NK-92 (cell line): ENCODE results near the gene TIMM23.
"Not testable (repeated sequence)": the region's sequence is repeated elsewhere in the genome, so short reads cannot be mapped to it uniquely, and the experiment has no call there.

Experiments used
- DNase-seq: peaks from one replicate; lab custom pipeline; 2025; ENCODE audit not compliant: unreplicated experiment; lab: John Stamatoyannopoulos, UW

TIMM23 gene

DNA sequence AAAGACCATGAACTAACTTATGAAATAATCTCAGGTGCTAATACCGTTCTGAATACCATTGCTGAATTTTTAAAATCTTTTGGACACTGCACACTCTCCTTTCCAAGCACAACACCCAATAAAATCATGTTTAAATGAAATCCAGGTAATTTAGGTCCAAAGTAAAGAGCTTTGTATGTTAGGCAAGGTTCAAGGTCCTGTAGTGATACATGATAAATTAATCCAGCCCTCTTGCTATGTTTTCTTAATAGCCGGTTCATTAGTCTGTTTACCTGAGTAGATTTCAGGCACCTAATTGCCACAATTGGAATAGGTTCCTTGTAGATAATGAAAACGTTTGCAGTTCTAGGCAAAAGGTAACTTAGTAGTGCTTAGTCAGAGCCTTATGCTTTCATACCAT is 13.3 kb downstream of the TIMM23 start:
- not testable (repeated sequence) for DNase-seq

DNA sequence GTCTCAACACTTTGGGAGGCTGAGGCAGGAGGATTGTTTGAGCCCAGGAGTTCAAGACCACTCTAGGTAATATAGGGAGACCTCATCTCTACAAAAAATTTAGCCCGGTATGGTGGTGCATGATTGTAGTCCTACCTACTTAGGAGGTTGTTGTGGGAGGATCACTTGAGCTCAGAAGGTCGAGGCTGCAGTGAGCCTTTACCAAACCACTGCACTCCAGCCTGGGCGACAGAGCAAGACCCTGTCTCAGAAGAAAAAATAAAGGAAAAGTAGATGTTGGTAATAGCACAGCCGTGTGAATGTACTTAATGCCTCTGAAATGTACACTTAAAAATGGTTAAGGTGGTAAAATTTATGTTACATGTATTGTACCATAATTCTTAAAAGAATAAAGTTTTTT is 25.3 kb downstream of the TIMM23 start:
- no peak for DNase-seq

DNA sequence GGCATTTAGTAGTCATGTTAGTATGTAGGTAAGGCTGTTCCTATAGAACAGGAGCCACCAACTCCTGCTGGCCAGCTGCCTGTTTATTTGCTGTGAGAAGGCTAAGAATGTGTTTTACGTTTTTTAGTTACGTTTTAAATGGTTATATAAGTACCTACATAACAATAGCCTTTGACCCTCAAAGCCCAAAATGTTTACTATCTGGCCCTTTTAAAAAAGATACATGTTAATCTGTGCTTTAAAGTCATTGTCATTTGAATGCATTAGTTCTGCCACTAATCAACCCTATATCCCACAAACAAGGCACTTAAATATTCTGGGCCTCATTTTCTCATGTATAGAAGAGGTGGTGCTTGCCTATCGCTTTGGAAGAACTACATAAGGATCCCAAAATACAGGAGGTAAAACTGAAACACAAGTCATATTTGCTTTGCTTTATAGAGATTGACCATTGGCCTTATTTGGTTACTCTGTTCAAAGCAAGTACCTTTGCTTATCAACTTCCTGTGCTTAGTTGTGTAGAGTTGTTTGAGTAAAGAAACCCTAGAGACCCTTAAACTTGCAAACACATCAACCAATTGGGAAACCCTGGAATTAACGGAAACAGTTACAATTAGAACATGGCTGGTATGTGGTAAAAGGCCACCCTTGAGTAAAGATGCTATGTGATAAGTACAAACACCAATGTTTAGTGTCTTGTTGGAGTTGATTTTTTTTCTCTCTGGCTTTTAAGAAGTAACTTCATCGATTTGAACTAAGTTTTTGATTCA is 25.9 kb downstream of the TIMM23 start:
- no peak for DNase-seq

DNA sequence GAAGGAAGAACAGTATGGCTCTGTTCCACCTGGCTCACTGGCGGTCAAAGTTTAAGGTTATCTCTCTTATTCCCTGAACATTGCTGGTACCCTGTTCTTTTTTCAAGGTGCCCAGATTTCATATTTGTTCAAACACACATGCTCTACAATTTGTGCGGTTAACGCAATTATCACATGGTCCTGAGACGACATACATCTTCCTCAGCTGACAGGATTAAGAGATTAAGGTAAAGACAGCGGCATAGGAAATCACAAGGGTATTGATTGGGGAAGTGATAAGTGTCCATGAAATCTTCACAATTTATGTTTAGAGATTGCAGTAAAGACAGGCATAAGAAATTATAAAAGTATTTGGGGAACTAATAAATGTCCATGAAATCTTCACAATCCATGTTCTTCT is 27.7 kb downstream of the TIMM23 start:
- not testable (repeated sequence) for DNase-seq

DNA sequence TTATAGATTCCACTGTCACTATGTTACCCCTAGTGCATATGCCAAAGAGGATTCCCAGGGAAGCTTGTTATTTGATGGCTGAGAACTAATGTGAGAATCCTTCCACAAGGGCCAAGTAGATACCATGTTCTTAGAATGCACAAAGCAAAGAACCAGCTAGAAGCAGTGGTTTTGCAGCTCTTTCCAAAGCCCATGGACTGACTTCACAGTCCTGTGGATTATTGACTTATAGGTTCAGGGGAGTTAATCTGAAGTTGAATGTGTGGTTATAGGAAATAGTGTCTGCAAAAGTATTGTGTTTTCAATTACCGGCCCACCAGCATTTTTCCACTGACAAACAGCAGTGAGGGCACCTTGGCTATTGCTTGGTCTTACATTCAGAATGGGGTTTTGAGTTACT is 28.2 kb downstream of the TIMM23 start:
- DNase-seq = no peak

DNA sequence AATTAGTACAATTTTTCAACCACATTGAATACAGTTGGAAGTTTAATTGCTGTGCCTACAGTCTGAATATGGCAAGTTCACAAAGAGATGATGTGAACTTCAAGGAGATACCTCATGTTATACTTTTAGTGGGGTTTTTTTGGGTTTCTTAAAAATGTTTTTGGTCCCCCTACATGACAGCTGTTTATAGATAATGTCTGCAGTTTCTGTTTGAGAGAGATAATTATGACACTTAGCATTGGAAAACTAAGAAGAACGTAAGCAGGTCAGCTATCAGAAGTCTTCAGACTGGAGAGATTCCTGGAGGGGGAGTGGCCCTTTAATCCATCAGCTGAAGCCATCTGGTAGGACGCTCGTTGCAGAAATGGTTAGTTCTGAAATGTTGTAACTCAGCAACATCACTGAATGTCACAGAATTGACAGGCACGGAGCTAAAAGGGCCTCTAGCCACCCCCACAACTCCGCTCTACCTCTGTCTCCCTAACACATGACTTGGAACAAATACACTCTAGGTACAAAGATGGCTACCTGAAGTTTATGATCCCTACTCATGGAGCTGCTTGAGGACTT is 29.0 kb downstream of the TIMM23 start:
- no peak for DNase-seq

DNA sequence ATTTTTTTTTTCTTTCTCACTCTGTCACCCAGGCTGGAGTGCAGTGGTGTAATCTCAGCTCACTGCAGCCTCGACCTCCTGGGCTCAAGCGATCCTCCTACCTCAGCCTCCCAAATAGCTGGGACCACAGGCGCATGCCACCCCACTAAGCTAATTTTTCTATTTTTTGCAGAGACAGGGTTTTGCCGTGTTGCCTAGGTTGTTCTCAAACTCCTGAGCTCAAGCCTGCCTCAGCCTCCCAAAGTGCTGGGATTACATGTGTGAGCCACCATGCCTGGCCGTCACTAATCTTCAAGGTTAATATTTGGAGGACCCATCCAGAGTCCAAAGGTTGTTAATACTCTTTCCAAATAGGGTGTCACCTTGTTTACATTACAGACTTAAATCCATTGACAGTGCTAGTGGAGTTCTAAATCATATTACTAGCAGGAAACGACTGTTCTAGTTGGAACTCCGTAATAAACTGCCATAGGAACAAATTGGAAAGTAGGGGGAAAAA is 29.9 kb downstream of the TIMM23 start:
- DNase-seq = not testable (repeated sequence)

DNA sequence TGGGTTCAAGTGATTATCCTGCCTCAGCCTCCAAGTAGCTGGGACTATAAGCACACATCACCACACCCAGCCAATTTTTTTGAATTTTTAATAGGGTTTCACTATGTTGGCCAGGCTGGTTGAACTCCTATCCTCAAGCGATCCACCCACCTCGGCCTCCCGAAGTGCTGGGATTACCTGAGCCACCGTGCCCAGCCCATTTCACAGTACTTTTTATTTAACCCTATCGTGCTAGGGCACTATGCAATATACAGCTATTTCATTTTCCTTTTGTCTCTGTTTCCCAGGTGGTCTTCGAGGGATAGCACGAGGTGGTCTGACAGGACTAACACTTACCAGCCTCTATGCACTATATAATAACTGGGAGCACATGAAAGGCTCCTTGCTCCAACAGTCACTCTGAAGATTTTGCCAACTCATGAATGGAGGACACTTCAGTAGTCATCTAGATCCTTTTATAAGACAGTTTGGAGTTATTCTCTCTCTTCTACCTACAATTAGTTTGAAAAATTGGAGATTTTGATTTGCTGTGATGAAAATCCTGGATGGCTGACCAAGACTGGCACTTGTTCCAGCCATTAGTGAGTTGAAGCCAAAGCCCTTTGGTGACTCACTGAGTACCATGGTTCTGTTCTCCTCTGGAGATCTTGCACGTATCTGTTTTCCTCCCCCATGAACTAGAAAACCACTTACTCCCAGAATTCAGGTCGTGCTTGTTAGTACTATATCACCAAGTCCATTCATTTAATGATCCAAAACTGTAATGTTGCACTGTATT is 30.8 kb downstream of the TIMM23 start:
- DNase-seq = no peak

DNA sequence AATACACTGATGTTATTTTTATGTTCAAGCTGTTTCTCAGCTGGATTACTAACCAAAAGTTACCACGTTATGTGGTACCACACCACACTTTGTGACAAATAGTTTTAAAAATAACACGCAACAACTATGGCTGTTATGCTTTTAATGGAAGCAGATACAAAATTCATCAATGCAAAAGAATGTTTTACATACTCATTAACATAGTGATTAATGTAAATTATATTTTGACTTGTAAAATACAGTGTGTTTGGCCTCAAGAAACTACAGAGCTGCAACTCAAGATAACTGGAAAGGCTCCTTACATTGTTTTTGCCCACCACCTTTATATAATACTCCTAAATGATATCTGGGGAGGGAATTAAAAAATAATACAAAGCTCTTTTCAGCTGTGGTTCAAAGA is 32.7 kb downstream of the TIMM23 start:
- no peak for DNase-seq

DNA sequence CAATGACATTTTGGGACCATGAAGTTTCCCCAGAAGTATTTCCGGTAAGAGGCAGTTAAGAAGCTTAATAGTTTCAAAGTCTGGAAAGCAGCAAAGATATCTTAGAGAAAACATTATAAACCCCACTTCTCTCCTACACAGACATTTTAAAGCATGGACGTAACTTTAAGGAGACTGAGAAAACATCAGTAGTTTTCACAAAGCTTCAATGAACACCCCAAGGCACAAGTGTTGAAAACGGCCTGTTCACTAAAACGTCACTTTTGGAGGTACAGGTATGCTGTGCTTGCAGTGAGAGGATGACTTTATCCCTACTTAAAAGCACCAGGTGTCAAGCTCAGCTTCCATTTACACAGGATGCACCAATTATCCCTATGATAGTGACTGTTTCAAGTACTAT is 33.1 kb downstream of the TIMM23 start:
- no peak for DNase-seq

DNA sequence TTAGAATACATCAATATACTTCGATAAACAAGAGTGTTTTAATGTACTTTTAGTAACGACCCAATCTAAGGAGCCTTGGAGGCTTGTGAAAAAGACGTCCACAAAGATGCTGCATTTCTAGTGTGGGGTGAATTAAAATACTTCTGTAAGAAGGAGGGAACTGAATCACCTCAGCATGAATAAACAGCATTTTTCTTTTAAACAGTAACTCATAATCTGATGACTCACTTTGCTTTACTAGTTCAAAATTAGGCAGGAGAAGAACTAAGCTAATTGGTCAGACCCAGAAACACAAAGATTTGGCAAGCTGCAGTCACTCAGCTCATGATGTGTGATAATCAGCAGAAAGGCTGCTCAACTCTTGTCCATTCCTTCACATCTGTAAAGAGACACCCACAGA is 33.9 kb downstream of the TIMM23 start:
- no peak for DNase-seq

DNA sequence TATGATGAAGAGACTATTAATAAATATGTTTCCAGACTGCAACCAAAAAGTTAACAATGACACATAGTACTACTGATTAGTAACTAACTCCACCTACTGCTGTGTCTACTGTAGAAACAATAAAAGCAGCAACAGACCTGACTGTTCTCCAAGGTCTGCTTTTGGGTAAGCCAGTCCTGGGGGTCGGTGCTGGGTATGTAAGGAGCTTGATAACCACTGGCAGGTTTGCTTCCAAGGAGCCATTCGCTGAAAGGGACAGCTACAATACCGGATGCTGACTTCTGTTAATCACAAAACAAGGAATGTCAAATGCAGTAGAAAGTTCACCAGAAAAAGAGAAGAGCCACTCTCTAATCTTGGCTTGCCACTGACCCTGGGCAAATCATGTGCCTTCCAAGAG is 40.5 kb downstream of the TIMM23 start:
- no peak for DNase-seq

DNA sequence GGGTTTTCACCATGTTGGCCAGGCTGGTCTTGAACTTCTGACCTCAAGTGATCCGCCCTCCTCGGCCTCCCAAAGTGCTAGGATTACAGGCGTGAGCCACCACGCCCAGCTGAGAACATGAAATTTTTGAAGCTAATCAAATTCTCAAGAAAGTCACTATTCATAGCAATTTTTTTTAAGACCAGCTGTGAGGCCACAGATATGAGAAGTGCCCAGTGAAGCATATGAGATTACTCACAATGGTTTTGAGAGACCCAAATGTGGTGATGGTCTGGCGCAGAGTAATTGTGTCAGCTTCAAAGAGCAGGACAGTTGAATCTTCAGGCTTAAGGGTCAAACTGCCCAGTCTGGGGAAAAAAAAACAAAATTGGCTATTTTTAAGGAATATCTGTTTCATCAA is 41.9 kb downstream of the TIMM23 start:
- DNase-seq = no peak

DNA sequence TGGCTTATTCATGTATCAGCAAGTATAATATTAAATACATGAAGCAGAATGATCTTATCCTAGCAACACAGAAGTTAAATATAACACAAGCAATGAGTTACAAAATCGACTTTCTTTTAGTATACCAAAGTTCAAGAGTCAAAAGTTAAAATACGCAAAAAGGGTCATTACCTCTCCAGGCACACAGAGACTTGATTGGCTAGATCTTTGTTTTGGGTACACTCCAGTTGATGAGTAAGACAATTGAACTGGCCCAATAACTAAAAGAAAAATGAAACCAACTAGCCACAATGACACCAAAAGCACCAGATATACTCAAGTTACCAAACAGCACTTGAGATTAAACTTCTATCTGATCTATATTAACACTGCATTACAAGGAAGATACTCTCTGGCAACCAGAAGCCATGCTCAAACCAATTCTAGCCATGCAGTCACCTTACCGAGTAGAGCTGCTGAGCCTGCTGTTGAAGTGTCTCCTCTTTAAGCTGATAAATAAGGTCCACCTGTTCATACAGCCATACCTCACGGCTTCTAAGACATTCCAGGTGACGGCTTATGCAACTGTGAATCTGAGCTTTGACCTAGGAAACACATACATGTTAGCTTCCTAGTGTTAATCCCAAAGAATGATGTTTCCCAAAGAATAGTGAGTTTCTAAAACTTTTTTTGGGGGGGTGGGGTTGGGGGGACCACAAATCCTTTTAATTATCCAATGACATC is 42.6 kb downstream of the TIMM23 start:
- DNase-seq = no peak

DNA sequence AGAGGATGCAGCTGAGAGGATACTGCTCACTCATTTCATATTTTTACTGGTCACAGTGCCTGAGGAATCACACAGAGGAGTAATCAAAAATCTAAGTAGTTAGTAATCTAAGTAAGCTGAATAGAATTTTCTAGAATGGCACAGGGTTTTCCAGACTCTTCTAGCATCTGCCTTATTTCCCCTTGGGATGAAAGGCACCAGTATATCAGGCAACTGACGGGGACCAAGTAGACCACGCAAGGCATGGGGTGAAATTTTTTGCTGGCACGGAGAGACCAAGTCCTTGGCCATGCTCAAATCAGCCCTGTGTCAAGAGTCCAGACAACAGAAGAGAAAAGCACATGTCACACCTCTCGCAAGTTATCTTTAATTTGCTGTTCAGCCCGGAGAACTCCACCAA is 43.9 kb downstream of the TIMM23 start:
- no peak for DNase-seq

DNA sequence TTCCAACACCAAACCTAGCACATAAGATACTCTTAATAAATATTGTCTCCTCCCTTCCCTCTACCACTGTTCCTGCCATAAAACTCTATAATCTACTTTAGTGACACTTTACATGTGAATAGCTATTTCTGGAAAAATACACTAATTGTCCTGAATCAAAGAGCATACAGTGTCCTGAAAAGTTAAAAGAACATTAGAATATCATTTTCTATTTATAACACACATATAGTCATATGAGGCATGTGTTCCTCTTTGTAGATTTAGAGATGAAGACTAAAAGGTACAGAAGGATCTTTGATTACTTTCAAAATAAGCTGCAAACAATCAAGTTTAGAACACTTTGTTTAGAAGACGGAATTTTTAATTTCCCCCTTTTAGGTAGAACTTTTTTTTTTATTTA is 44.5 kb downstream of the TIMM23 start:
- DNase-seq = no peak

DNA sequence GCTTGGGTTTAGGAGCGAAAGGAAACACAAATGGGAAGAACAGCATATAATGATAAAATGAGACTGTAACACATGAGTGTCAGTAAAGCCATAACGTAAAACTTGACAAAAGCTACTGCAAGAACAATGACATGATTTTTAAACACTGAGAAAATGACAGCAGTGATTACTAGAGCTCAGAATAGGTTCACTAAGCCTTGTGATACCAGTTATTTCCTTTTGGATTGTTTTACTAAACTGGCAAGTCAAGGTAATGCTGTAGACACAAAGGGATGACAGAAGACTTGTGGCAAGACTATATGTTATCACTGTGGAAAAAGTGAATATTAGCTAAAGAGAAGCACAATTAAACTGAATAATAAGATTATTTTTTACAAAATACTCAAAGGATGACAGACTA is 45.4 kb downstream of the TIMM23 start:
- no peak for DNase-seq

DNA sequence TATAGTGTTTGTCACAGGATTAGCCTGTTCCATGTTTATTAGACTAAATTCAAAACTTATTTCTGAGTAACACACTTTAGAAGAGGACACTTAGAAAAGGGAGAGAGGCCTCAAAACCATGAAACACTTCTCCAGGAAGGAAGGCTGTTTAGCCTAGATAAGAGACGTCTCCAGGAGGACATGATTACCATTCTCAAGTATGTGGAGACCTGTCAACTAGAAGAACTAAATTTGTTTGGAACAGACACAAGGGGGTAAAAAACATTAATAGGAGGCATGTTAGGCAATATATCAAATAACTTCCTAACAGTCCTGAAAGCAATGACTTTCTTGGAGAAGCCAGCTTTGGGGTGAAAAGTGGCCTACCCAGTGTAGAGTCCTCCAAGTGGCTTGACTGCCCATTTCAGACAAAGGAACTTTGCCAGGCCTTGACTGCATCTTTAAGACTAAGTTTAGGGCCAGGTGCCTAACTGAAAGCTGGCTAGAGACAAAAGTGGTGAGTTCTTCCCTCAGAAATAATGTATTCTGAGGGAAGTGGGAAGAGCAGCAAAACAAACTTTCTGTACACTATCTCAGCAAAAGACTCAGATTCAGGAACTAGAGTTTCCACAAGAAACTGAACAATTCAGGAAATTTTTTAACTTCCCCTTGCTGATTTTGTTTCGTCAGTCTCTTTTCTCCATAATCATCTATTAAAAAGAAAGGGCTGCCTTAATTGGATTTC is 46.3 kb downstream of the TIMM23 start:
- no peak for DNase-seq

DNA sequence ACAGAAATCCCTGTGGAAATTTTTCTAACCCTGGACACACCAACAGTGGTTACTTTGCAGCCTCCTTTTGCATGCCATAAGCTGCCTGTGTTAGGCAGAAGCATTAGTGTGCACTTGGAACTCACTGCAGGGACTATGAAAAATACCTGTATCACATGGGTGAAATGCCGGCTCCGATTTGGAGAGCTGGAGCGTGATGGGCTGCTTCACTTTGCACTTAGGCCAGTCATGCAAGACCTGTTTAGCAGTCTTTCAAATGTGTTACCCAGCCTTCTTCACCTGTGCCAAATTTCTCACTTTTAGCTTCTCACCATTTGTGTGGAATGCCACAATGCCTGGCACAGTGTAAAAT is 46.9 kb downstream of the TIMM23 start:
- no peak for DNase-seq

DNA sequence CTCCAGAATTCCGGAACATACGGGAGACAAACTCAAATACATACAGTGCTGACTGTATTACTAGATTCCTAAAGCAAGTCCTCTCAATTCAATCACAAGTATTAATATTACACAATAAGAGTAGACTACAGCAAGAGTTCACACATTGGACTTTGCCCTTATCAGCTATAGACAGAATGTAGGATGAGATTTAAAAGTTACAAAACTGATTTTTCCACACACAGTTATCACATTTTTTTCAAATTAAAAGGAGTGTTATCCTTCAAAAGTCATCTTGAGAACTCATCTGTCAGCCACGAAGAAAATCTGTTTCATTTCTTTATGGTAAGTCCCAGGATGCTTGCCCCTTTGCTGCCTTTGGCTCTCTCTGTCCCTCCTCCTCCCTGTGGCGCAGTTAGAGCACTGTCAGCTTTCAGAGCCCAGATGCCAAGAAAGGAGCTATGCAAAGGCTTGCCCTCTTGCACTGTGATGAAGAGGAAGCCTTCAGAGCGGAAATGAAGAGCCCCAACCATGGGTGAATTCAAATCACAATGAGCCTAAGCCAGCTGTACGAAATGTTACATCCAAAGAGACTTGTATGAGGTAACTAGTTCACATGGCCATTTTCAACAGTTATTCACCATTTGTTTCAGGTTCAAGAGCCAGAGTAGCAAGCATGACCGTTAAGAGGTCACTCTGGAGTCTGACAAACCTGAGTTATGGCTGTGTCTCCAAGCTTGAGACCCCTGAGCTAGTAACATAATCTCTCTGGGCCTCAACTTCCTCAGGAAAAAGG is 47.5 kb downstream of the TIMM23 start:
- DNase-seq = no peak
